B cell (primary cell): ENCODE measurements around the gene PROCR. TPM values are rescaled to one million over a fixed set of nuclear protein-coding genes. Genes with fewer than 3 reads are reported as not detected.
"Not testable (repeated sequence)": the region's sequence is repeated elsewhere in the genome, so short reads cannot be mapped to it uniquely, and the experiment has no call there.

ENCODE experiments used
- ATAC-seq: fragments of 200-7000 bp; cut with Tn5 transposase; one replicate; pipeline ENCODE4 v1.10.0; 2021; ENCODE audit warnings: low read depth, mild to moderate bottlenecking, moderate number of reproducible peaks, moderate library complexity
- CTCF ChIA-PET: fragments of 350-600 bp; sonication (Branson Sonifier 250); formaldehyde crosslinking; loops from one replicate; lab custom pipeline; 2021; ENCODE audit warnings: antibody characterized with exemption, inconsistent platforms; lab: Charles Lee
- POLR2A ChIA-PET: fragments of 350-600 bp; sonication (Branson Sonifier 250); formaldehyde crosslinking; loops from one replicate; lab custom pipeline; 2021; ENCODE audit warnings: antibody characterized with exemption; lab: Charles Lee
- DNase-seq: peaks from one replicate; pipeline ENCODE4 v3.0.0; 2013
- H2AFZ ChIP-seq: 2 replicates; pipeline ENCODE4 v1.6.1; 2012; ENCODE audit warnings: mild to moderate bottlenecking, low read depth, low read length; ENCODE audit not compliant: insufficient read depth, poor library complexity, severe bottlenecking
- H3K27ac ChIP-seq, 2 donors: 1 replicate in 1 of 2; 2 replicates in 1 of 2; pipeline ENCODE4 v1.5.1; 2012 to 2013; ENCODE audit warnings: low read length in 2 of 2, mild to moderate bottlenecking in 2 of 2, moderate library complexity in 1 of 2
- H3K27me3 ChIP-seq, 4 experiments: fragments of 200-600 bp in 1 of 4; sonication (generic) in 1 of 4; replicated peaks in 1 of 4; 1 replicate in 2 of 4; 2 replicates in 2 of 4; pipeline versions ENCODE4 v1.6.1 to v1.7.0; 2013 to 2016; ENCODE audit warnings: low read length in 3 of 4, mild to moderate bottlenecking in 2 of 4, mixed read lengths in 1 of 4, moderate library complexity in 1 of 4; ENCODE audit not compliant: insufficient read depth in 4 of 4, control insufficient read depth in 3 of 4; ENCODE audit errors: control extremely low read depth in 1 of 4
- H3K36me3 ChIP-seq, 2 experiments: replicated peaks in 1 of 2; 1 replicate in 1 of 2; 2 replicates in 1 of 2; pipeline versions ENCODE4 v1.6.1 to v1.7.1; 2013; ENCODE audit warnings: low read length in 1 of 2; ENCODE audit not compliant: insufficient read depth in 2 of 2, control insufficient read depth in 1 of 2; ENCODE audit errors: control extremely low read depth in 1 of 2, extremely low read depth in 1 of 2
- H3K4me1 ChIP-seq, 2 donors: fragments of 200-600 bp in 1 of 2; sonication (generic) in 1 of 2; 1 replicate in 1 of 2; 2 replicates in 1 of 2; pipeline versions ENCODE4 v1.5.1 to v1.6.1; 2013 to 2017; ENCODE audit warnings: low read length in 2 of 2; ENCODE audit not compliant: control insufficient read depth in 2 of 2, insufficient read depth in 2 of 2
- H3K4me2 ChIP-seq: replicated peaks from 2 replicates; pipeline ENCODE3; 2012; ENCODE audit warnings: mild to moderate bottlenecking, low read depth, low read length; ENCODE audit not compliant: poor library complexity, severe bottlenecking
- H3K4me3 ChIP-seq, 5 experiments: fragments of 200-600 bp in 1 of 5; sonication (generic) in 1 of 5; 1 replicate in 3 of 5; 2 replicates in 2 of 5; pipeline versions ENCODE4 v1.5.1 to v1.7.0; 2011 to 2016; ENCODE audit warnings: low read length in 4 of 5, mild to moderate bottlenecking in 4 of 5, low read depth in 2 of 5, control low read depth in 1 of 5, moderate library complexity in 1 of 5; ENCODE audit not compliant: insufficient read depth in 1 of 5; ENCODE audit errors: control extremely low read depth in 1 of 5, extremely low read depth in 1 of 5
- H3K79me2 ChIP-seq: fragments of 200-600 bp; sonication (generic); one replicate; pipeline ENCODE4 v1.6.0; 2016; ENCODE audit warnings: low read length; ENCODE audit not compliant: control insufficient read depth, insufficient read depth
- H3K9ac ChIP-seq: fragments of 200-600 bp; sonication (generic); 2 replicates; pipeline ENCODE4 v1.6.1; 2017; ENCODE audit warnings: mild to moderate bottlenecking, low read length, moderate library complexity
- H3K9me3 ChIP-seq, 3 donors: one replicate each; pipeline versions ENCODE4 v1.6.1 to v1.7.1; 2013; ENCODE audit warnings: low read length in 2 of 3; ENCODE audit not compliant: control insufficient read depth in 2 of 3, insufficient read depth in 1 of 3; ENCODE audit errors: control extremely low read depth in 1 of 3
- H4K20me1 ChIP-seq: 2 replicates; pipeline ENCODE4 v1.6.0; 2012; ENCODE audit warnings: mild to moderate bottlenecking, low read length; ENCODE audit not compliant: insufficient read depth, control insufficient read depth, poor library complexity, severe bottlenecking
- H3K27ac Mint-ChIP-seq: one replicate; pipeline ENCODE4 v1.8.0; 2021; ENCODE audit warnings: mixed read lengths
- H3K27me3 Mint-ChIP-seq: one replicate; pipeline ENCODE4 v1.8.0; 2021; ENCODE audit warnings: mixed read lengths
- H3K4me1 Mint-ChIP-seq: one replicate; pipeline ENCODE4 v1.8.0; 2021; ENCODE audit warnings: mixed read lengths
- H3K4me3 Mint-ChIP-seq: one replicate; pipeline ENCODE4 v1.8.0; 2021; ENCODE audit warnings: mixed read lengths
- H3K9me3 Mint-ChIP-seq: one replicate; pipeline ENCODE4 v1.8.0; 2022; ENCODE audit warnings: mixed read lengths; ENCODE audit not compliant: insufficient read depth
- EZH2 ChIP-seq: IDR thresholded peaks from 2 replicates; pipeline ENCODE4 v1.6.1; 2012; ENCODE audit warnings: borderline replicate concordance, low read depth, mild to moderate bottlenecking, moderate library complexity, low read length; ENCODE audit not compliant: insufficient read depth, poor library complexity, severe bottlenecking
- WGBS: methylation state at CpG from one replicate; pipeline ENCODE4 v1.1.5; 2013; ENCODE audit warnings: missing lambda C conversion rate; ENCODE audit not compliant: insufficient coverage; 5-methylcytosine and 5-hydroxymethylcytosine counted together
- intact Hi-C: fragments of 100-400 bp; cut with micrococcal nuclease; formaldehyde crosslinking; loops from one replicate; pipeline ENCODE4 v1.10.0; 2022
- polyA plus RNA-seq: library from polyadenylated mRNA; depleted of rRNA; stranded (reverse); fragments of >200 nt; gene quantifications from 2 replicates; pipeline ENCODE4 v1.2.3, GENCODE V29; 2012
- total RNA-seq, 2 donors: library from RNA; stranded (reverse); fragments of 120-200 nt in 1 of 2; gene quantifications; 1 replicate in 1 of 2; 2 replicates in 1 of 2; pipeline versions ENCODE4 v1.2.3 to v1.2.4, GENCODE V29; 2013 to 2022
- TF ChIP-seq, protein P1 (sequence below): fragments of 200-600 bp; IDR thresholded peaks from one replicate; pipeline ENCODE4 v1.8.0; 2022; ENCODE audit warnings: antibody characterized with exemption, mild to moderate bottlenecking

The PROCR gene
- total and polyA plus RNA-seq, 2 donors (not counting 1 experiment from before 2014, with no cell fraction given): 0.30 to 0.57 TPM

- Histone ChIP-seq H3K9me3 (no peaks in the 10 kb centered on the region), H3K79me2 (no peaks in the 10 kb centered on the region), H2AFZ (no peak overlapping the region), H3K4me1 (no peaks in the 10 kb centered on the region), H3K27me3 (no peaks in the 10 kb centered on the region), H3K9ac (no peak overlapping the region), H4K20me1 (no peaks in the 10 kb centered on the region), H3K4me3 (no peak overlapping the region), H3K4me2 (no peak overlapping the region), H3K36me3 (no peaks in the 10 kb centered on the region), H3K27ac (no peak overlapping the region)
- ChIA-PET POLR2A (no interaction called here), CTCF (no interaction called here)
- TF ChIP-seq EZH2: no peak
- TF ChIP-seq, protein P1, sequence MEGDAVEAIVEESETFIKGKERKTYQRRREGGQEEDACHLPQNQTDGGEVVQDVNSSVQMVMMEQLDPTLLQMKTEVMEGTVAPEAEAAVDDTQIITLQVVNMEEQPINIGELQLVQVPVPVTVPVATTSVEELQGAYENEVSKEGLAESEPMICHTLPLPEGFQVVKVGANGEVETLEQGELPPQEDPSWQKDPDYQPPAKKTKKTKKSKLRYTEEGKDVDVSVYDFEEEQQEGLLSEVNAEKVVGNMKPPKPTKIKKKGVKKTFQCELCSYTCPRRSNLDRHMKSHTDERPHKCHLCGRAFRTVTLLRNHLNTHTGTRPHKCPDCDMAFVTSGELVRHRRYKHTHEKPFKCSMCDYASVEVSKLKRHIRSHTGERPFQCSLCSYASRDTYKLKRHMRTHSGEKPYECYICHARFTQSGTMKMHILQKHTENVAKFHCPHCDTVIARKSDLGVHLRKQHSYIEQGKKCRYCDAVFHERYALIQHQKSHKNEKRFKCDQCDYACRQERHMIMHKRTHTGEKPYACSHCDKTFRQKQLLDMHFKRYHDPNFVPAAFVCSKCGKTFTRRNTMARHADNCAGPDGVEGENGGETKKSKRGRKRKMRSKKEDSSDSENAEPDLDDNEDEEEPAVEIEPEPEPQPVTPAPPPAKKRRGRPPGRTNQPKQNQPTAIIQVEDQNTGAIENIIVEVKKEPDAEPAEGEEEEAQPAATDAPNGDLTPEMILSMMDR: no peak
- H3K27ac Mint-ChIP-seq: no peak overlapping the region
- H3K9me3 Mint-ChIP-seq: no peaks in the 10 kb centered on the region
- DNase-seq (no peak), ATAC-seq (no peak)
- peaks cover 2% of the 10 kb centered on the region for H3K4me1 Mint-ChIP-seq
- no CpG with 5 or more reads among the region's 2 CpGs for WGBS
- H3K4me3 Mint-ChIP-seq: no peak overlapping the region
- intact Hi-C loops: no loop called here
- no peaks in the 10 kb centered on the region for H3K27me3 Mint-ChIP-seq
Observed at GRCh38 chr20:35155936-35156335, 15.9 kb upstream of the PROCR start.

- Histone ChIP-seq H4K20me1 (no peaks in the 10 kb centered on the region), H3K4me1 (no peaks in the 10 kb centered on the region), H3K79me2 (no peaks in the 10 kb centered on the region), H3K9me3 (no peaks in the 10 kb centered on the region), H3K27me3 (no peaks in the 10 kb centered on the region), H3K4me3 (no peak overlapping the region), H3K4me2 (no peak overlapping the region), H3K9ac (no peak overlapping the region), H3K36me3 (no peaks in the 10 kb centered on the region), H3K27ac (no peak overlapping the region), H2AFZ (no peak overlapping the region)
- Mint-ChIP-seq H3K27ac (no peak overlapping the region), H3K4me3 (no peak overlapping the region), H3K9me3 (no peaks in the 10 kb centered on the region), H3K4me1 (peaks cover 5% of the 10 kb centered on the region), H3K27me3 (no peaks in the 10 kb centered on the region)
- DNase-seq (no peak), ATAC-seq (no peak)
- TF ChIP-seq EZH2: no peak
- TF ChIP-seq, protein P1: no peak
- ChIA-PET POLR2A (no interaction called here), CTCF (no interaction called here)
- 100% methylated on average over 3 of the region's 6 CpGs for WGBS
- intact Hi-C loops: no loop called here
Observed at GRCh38 chr20:35156978-35157377, 14.9 kb upstream of the PROCR start.

DNA sequence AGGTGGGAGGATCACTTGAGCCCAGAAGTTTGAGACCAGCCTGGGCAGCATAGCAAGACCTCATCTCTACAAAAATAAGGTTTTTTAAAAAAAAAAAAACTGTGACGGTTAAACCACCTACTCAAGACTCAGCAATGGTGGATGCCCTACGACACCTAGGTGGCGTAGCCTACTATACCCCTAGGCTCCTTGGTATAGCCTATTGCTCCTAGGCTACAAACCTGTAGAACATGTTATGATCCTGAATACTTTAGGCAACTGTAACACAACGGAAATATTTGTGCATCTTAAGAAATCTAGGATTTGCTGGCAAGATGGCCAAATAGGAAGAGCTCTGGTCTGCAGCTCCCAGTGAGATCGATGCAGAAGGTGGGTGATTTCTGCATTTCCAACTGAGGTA is 11.5 kb upstream of the PROCR start:
- H3K4me3 ChIP-seq, H3K9me3 ChIP-seq, H4K20me1 ChIP-seq, H3K4me1 Mint-ChIP-seq, H3K36me3 ChIP-seq, H3K9ac ChIP-seq, POLR2A ChIA-PET, DNase-seq, H3K27me3 Mint-ChIP-seq, H3K79me2 ChIP-seq, H3K27me3 ChIP-seq, H3K4me3 Mint-ChIP-seq, H3K4me2 ChIP-seq, ATAC-seq, H3K4me1 ChIP-seq, CTCF ChIA-PET, H3K9me3 Mint-ChIP-seq, H3K27ac ChIP-seq, H2AFZ ChIP-seq, H3K27ac Mint-ChIP-seq, intact Hi-C loops: not testable (repeated sequence)
- 98% methylated on average over 4 of the region's 5 CpGs for WGBS
